HepG2 (cell line): ENCODE measurements around the gene CCNG1. TPM values are rescaled to one million over a fixed set of nuclear protein-coding genes. Genes with fewer than 3 reads are reported as not detected.

Experiments used
- ATAC-seq: fragments of 200-7000 bp; cut with Tn5 transposase; 3 replicates; pipeline ENCODE4 v1.9.1; 2020; ENCODE audit warnings: mild to moderate bottlenecking, moderate library complexity
- BruUV-seq: library from RNA; stranded (reverse); fragments of 400-500 nt; replicated peaks from 2 replicates; lab custom pipeline; 2021; lab: Mats Ljungman, UMichigan
- CTCF ChIA-PET: fragments of 300-600 bp; formaldehyde crosslinking; extraction: SDS; loops from one replicate; lab custom pipeline; 2021; ENCODE audit warnings: low total read pairs, inconsistent platforms, low intra/inter-chr PET ratio; lab: Yijun Ruan, JAX
- POLR2A ChIA-PET: fragments of 350-600 bp; sonication (Branson Sonifier 250); formaldehyde crosslinking; loops from one replicate; lab custom pipeline; 2020; ENCODE audit warnings: antibody characterized with exemption, inconsistent platforms; lab: Yijun Ruan, JAX
- DNase-seq: peaks from one replicate; pipeline ENCODE4 v3.0.0-alpha.2; 2015; ENCODE audit warnings: low spot score
- FAIRE-seq: peaks from 3 replicates; lab custom pipeline; 2011; peaks lifted over from hg19 to GRCh38; lab: Jason Lieb, UNC
- H2AFZ ChIP-seq: one replicate; pipeline ENCODE4 v1.6.1; 2011; ENCODE audit warnings: low read length, inconsistent platforms
- H3K27ac ChIP-seq: fragments of 300-600 bp; 3 replicates; pipeline ENCODE4 v1.8.0; 2011; ENCODE audit warnings: mixed run types, mild to moderate bottlenecking, mixed read lengths, low read length, inconsistent platforms; ENCODE audit not compliant: insufficient read depth; ENCODE audit errors: extremely low read length
- H3K27me3 ChIP-seq, 2 experiments: fragments of 200-600 bp in 1 of 2; 2 replicates in 1 of 2; 3 replicates in 1 of 2; pipeline versions ENCODE4 v1.6.0 to v1.8.0; 2011; ENCODE audit warnings: low read length in 2 of 2, mild to moderate bottlenecking in 2 of 2, moderate library complexity in 2 of 2, inconsistent platforms in 1 of 2; ENCODE audit not compliant: insufficient read depth in 2 of 2, control insufficient read depth in 1 of 2
- H3K36me3 ChIP-seq, 2 experiments: fragments of 200-600 bp in 1 of 2; replicated peaks in 1 of 2; 2 replicates in 1 of 2; 3 replicates in 1 of 2; pipeline versions ENCODE4 v1.5.1 to v1.8.0; 2011; ENCODE audit warnings: low read length in 2 of 2, inconsistent platforms in 1 of 2; ENCODE audit not compliant: insufficient read depth in 2 of 2, control insufficient read depth in 1 of 2
- H3K4me1 ChIP-seq: 2 replicates; pipeline ENCODE4 v1.5.1; 2012; ENCODE audit warnings: low read length, inconsistent platforms; ENCODE audit not compliant: insufficient read depth
- H3K4me2 ChIP-seq: 2 replicates; pipeline ENCODE4 v1.6.0; 2011; ENCODE audit warnings: low read depth, low read length, inconsistent platforms
- H3K4me3 ChIP-seq, 3 experiments: fragments of 200-600 bp in 1 of 3; sonication (generic), shearing (Covaris generic) in 1 of 3; replicated peaks in 1 of 3; 2 replicates each; pipeline ENCODE4 v1.5.1; 2011 to 2016; ENCODE audit warnings: low read length in 3 of 3, inconsistent platforms in 2 of 3, low read depth in 2 of 3, mild to moderate bottlenecking in 2 of 3, control low read depth in 1 of 3, mixed read lengths in 1 of 3; ENCODE audit not compliant: insufficient read depth in 1 of 3
- H3K79me2 ChIP-seq: one replicate; pipeline ENCODE4 v1.6.1; 2011; ENCODE audit warnings: low read length, inconsistent platforms; ENCODE audit not compliant: insufficient read depth
- H3K9ac ChIP-seq: 2 replicates; pipeline ENCODE4 v1.6.0; 2011; ENCODE audit warnings: mild to moderate bottlenecking, low read depth, low read length, inconsistent platforms; ENCODE audit not compliant: insufficient read depth
- H3K9me3 ChIP-seq: 2 replicates; pipeline ENCODE4 v1.5.1; 2012; ENCODE audit warnings: mild to moderate bottlenecking, low read length
- H4K20me1 ChIP-seq: 2 replicates; pipeline ENCODE4 v1.6.0; 2011; ENCODE audit warnings: inconsistent platforms, mild to moderate bottlenecking, low read length, moderate library complexity; ENCODE audit not compliant: insufficient read depth
- DNMT1 ChIP-seq: sonication (generic); formaldehyde crosslinking; IDR thresholded peaks from 2 replicates; pipeline ENCODE4 v1.5.1; 2020; ENCODE audit warnings: mild to moderate bottlenecking, missing genetic modification reagents
- GABPA ChIP-seq, 2 experiments: IDR thresholded peaks; 2 replicates each; pipeline ENCODE4 v1.6.1; 2011 to 2016; ENCODE audit warnings: low read depth in 2 of 2, low read length in 1 of 2, missing biosample characterization in 1 of 2, missing genetic modification characterization in 1 of 2
- MED1 ChIP-seq: sonication (generic); formaldehyde crosslinking; IDR thresholded peaks from 2 replicates; pipeline ENCODE4 v1.4.0; 2020; ENCODE audit warnings: missing genetic modification reagents
- RBFOX2 ChIP-seq: fragments of 200-400 bp; formaldehyde crosslinking; IDR thresholded peaks from 2 replicates; pipeline ENCODE4 v1.6.1; 2017; ENCODE audit warnings: low read depth, mild to moderate bottlenecking, low read length
- ZNF589 ChIP-seq: sonication (generic); formaldehyde crosslinking; conservative IDR thresholded peaks from 2 replicates; pipeline ENCODE4 v1.8.0; 2022; ENCODE audit warnings: mild to moderate bottlenecking, moderate library complexity, missing genetic modification reagents
- WGBS: methylation state at CpG from one replicate; pipeline ENCODE4 v1.1.6; 2017; ENCODE audit warnings: low lambda C conversion rate; 5-methylcytosine and 5-hydroxymethylcytosine counted together
- in situ Hi-C: cut with HindIII; loops from 2 replicates; pipeline ENCODE4 v1.10.0; 2017; ENCODE audit warnings: low pct_unique_long_range_greater_than_20kb; ENCODE audit not compliant: extremely low pct_ligation_motif_present
- intact Hi-C: fragments of 100-400 bp; cut with micrococcal nuclease; formaldehyde crosslinking; loops from one replicate; pipeline ENCODE4 v1.10.0; 2022; ENCODE audit not compliant: unreplicated experiment
- polyA plus RNA-seq, 8 experiments: library from polyadenylated mRNA; depleted of rRNA in 3 of 8; stranded (reverse) in 7 of 8; unstranded in 1 of 8; fragments of >200 nt; fragmentation: Illumina TruSeq in 4 of 8; extraction: Trizol in 4 of 8; gene quantifications; 2 replicates each; pipeline versions ENCODE4 v1.2.1 to v1.2.3, GENCODE V29; 2011 to 2016; ENCODE audit warnings: low read depth in 4 of 8, missing spikeins in 1 of 8, mixed read lengths in 1 of 8; ENCODE audit not compliant: insufficient read depth in 1 of 8
- total RNA-seq, 5 experiments: library from RNA; depleted of rRNA; stranded (reverse); fragments of >200 nt; fragmentation: Illumina TruSeq; extraction: Trizol; gene quantifications; 2 replicates each; pipeline ENCODE4 v1.2.3, GENCODE V29; 2016; ENCODE audit warnings: low read depth in 1 of 5
- TF ChIP-seq, protein P1 (sequence below): sonication (generic); formaldehyde crosslinking; IDR thresholded peaks from 2 replicates; pipeline ENCODE4 v1.9.0; 2021; ENCODE audit warnings: missing genetic modification reagents, borderline replicate concordance

Gene CCNG1
- total and polyA plus RNA-seq, 2 of the 13 experiments (the other 11 are each of a cell fraction or from before 2014, with no cell fraction given) = 181 to 353 TPM

DNA sequence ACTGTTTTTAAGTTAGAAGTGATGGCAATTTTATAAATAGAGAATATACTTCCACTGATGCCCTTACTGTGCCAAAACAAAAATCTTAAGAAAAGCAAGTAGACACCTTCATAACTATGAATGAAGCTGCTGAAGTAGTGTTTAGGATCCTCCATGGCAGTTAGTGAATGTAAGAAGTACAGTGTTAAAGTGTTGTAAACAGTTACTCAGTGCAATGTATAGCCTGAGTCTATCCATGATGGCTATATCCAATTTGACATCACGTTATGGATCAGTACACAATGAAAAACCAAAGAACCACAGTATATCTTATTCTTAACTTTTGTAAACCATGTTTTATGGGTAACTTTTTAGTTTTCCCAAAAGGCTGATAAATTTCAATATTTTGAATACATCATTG is 7.1 kb downstream of the CCNG1 start:
- Histone ChIP-seq H3K9ac (no peak overlapping the region), H3K4me1 (peaks cover 20% of the 10 kb centered on the region), H3K4me3 (no peak overlapping the region), H3K27me3 (no peaks in the 10 kb centered on the region), H3K9me3 (no peaks in the 10 kb centered on the region), H4K20me1 (peaks cover 18% of the 10 kb centered on the region), H2AFZ (no peak overlapping the region), H3K27ac (no peak overlapping the region)
- CTCF ChIA-PET = no interaction called here
- no peak for DNase-seq
- TF ChIP-seq, protein P1, sequence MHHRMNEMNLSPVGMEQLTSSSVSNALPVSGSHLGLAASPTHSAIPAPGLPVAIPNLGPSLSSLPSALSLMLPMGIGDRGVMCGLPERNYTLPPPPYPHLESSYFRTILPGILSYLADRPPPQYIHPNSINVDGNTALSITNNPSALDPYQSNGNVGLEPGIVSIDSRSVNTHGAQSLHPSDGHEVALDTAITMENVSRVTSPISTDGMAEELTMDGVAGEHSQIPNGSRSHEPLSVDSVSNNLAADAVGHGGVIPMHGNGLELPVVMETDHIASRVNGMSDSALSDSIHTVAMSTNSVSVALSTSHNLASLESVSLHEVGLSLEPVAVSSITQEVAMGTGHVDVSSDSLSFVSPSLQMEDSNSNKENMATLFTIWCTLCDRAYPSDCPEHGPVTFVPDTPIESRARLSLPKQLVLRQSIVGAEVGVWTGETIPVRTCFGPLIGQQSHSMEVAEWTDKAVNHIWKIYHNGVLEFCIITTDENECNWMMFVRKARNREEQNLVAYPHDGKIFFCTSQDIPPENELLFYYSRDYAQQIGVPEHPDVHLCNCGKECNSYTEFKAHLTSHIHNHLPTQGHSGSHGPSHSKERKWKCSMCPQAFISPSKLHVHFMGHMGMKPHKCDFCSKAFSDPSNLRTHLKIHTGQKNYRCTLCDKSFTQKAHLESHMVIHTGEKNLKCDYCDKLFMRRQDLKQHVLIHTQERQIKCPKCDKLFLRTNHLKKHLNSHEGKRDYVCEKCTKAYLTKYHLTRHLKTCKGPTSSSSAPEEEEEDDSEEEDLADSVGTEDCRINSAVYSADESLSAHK = no peak
- TF ChIP-seq DNMT1 (CRISPR knock-in tag) (no peak), GABPA (IDR thresholded peaks at IDR 0.05; ENCODE audit: low read depth, low read length) (no peak), GABPA (CRISPR knock-in tag; IDR thresholded peaks at IDR 0.05; ENCODE audit: low read depth) (no peak), RBFOX2 (0 out of 2 replicates have a peak, but pooled peaks have one; percentile 47), ZNF589 (no peak), MED1 (no peak)
- TF ChIP-seq, all 625 proteins: peak for 1
- FAIRE-seq = no peak
- Histone ChIP-seq H3K79me2 (peaks cover 23% of the 10 kb centered on the region), H3K36me3 (peaks cover 2 to 47% of the 10 kb centered on the region in 2 experiments; a peak in 3 of 5 replicates), H3K4me2 (no peak overlapping the region)
- in situ Hi-C loops (no loop called here), intact Hi-C loops (no loop called here)
- TSS peak; percentile 0 for BruUV-seq
- peak; percentile 38; the same call in 2 of the 3 replicates for ATAC-seq
- WGBS = 96% methylated on average over 1 of the region's 1 CpG
- POLR2A ChIA-PET = interaction anchor here (9.3 kb wide), 1 partner anchor 15 kb away, joined by 182 read pairs; the partner anchor contains the start of genes HMMR and NUDCD2
